ENCODE measurements around the gene NEU1.

- no peak for TF ChIP-seq POLR2A (IDR thresholded peaks at IDR 0.05; ENCODE audit: low read length)
- no peak for TF ChIP-seq GATA1 (IDR thresholded peaks at IDR 0.05; ENCODE audit: low read depth, low read length)
Observed at GRCh38 chr6:31831350-31832215, 31.0 kb downstream of the NEU1 start.
